ENCODE results near the gene G3BP2.
A peak's percentile ranks its signal among the peaks of the same experiment; 100 is the strongest.
"Not testable (repeated sequence)": the region's sequence is repeated elsewhere in the genome, so short reads cannot be mapped to it uniquely, and the experiment has no call there.

The G3BP2 gene

DNA sequence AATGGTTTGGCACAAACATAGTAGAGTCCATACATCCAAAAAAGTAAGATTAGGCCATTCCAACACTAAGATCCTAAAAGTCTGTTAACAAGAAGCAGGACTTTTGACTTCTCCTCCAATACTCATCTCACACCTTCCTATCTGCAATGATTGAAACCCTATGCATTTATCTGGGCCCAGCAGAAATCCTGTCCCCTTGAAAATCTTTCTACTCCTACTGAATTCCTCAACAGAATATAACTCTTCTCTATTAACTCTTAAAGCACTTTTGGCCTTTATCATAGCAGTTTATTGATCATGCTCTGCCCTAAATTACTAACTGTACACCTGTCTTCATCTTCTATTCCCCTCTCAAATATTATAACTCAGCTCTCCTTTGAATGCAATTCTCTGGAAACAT, 4.6 kb downstream of the G3BP2 start:
- H3K4me3 ChIP-seq (ENCODE audit: low read length, poor library complexity, severe bottlenecking), result peak overlapping the region; percentile 99
- H3K9ac ChIP-seq (ENCODE audit: low read depth, low read length, poor library complexity, severe bottlenecking), result peak overlapping the region; percentile 92
- peak overlapping the region; percentile 89 for H3K4me2 ChIP-seq (ENCODE audit: low read depth, low read length, poor library complexity, severe bottlenecking)
- no peak overlapping the region for H2AFZ ChIP-seq (ENCODE audit: low read length)
- H3K9me3 ChIP-seq (ENCODE audit: insufficient read depth, low read depth, low read length), result no peaks in the 10 kb centered on the region
- peaks cover 95% of the 10 kb centered on the region for H3K79me2 ChIP-seq (ENCODE audit: insufficient read depth, low read length)
- H3K9me2 ChIP-seq (replicated peaks; ENCODE audit: low read depth, low read length), result no peaks in the 10 kb centered on the region
- H3F3A ChIP-seq (ENCODE audit: low read depth), result no peaks in the 10 kb centered on the region; the same call in 1 of the 2 replicates
- no peak for TF ChIP-seq CTCF (conservative IDR thresholded peaks at IDR 0.05; ENCODE audit: low read length)
- TF ChIP-seq EZH2phosphoT487 (IDR thresholded peaks at IDR 0.05; ENCODE audit: borderline replicate concordance), result no peak
- H3K36me3 ChIP-seq (ENCODE audit: insufficient read depth, low read length), result no peaks in the 10 kb centered on the region
- peaks cover 6% of the 10 kb centered on the region for H3K27me3 ChIP-seq (ENCODE audit: insufficient read depth, low read length, poor library complexity, severe bottlenecking)
- peaks cover 93% of the 10 kb centered on the region for H4K20me1 ChIP-seq (ENCODE audit: insufficient read depth, low read length, poor library complexity, severe bottlenecking)
- H3K4me1 ChIP-seq (ENCODE audit: insufficient read depth, low read length, poor library complexity, severe bottlenecking), result peaks cover 59% of the 10 kb centered on the region

- Histone ChIP-seq H3K9ac (ENCODE audit: low read depth, low read length, poor library complexity, severe bottlenecking) (peak overlapping the region; percentile 92), H3K79me2 (ENCODE audit: insufficient read depth, low read length) (peaks cover 100% of the 10 kb centered on the region), H3K4me3 (ENCODE audit: low read length, poor library complexity, severe bottlenecking) (peak overlapping the region; percentile 99), H4K20me1 (ENCODE audit: insufficient read depth, low read length, poor library complexity, severe bottlenecking) (peaks cover 97% of the 10 kb centered on the region), H3K4me1 (ENCODE audit: insufficient read depth, low read length, poor library complexity, severe bottlenecking) (peaks cover 59% of the 10 kb centered on the region), H3K4me2 (ENCODE audit: low read depth, low read length, poor library complexity, severe bottlenecking) (peak overlapping the region; percentile 89)
- H3F3A ChIP-seq (ENCODE audit: low read depth); H3K9me2 ChIP-seq (replicated peaks; ENCODE audit: low read depth, low read length); H3K36me3 ChIP-seq (ENCODE audit: insufficient read depth, low read length); H3K9me3 ChIP-seq (ENCODE audit: insufficient read depth, low read depth, low read length); H2AFZ ChIP-seq (ENCODE audit: low read length); H3K27me3 ChIP-seq (ENCODE audit: insufficient read depth, low read length, poor library complexity, severe bottlenecking): not testable (repeated sequence)
Measured at GRCh38 chr4:75667636-75668035, 5.6 kb downstream of the G3BP2 start.

- Histone ChIP-seq H3K9me3 (ENCODE audit: insufficient read depth, low read depth, low read length) (no peaks in the 10 kb centered on the region), H3K9ac (ENCODE audit: low read depth, low read length, poor library complexity, severe bottlenecking) (peak overlapping the region; percentile 25), H3K4me2 (ENCODE audit: low read depth, low read length, poor library complexity, severe bottlenecking) (peak overlapping the region; percentile 89), H3K36me3 (ENCODE audit: insufficient read depth, low read length) (peaks cover 15% of the 10 kb centered on the region; the same call in 1 of the 2 replicates), H3K4me1 (ENCODE audit: insufficient read depth, low read length, poor library complexity, severe bottlenecking) (peaks cover 55% of the 10 kb centered on the region), H3K27me3 (ENCODE audit: insufficient read depth, low read length, poor library complexity, severe bottlenecking) (no peaks in the 10 kb centered on the region), H4K20me1 (ENCODE audit: insufficient read depth, low read length, poor library complexity, severe bottlenecking) (peaks cover 96% of the 10 kb centered on the region), H3K79me2 (ENCODE audit: insufficient read depth, low read length) (peaks cover 100% of the 10 kb centered on the region), H3K9me2 (replicated peaks; ENCODE audit: low read depth, low read length) (no peaks in the 10 kb centered on the region), H3K4me3 (ENCODE audit: low read length, poor library complexity, severe bottlenecking) (peak overlapping the region; percentile 99), H3F3A (ENCODE audit: low read depth) (no peaks in the 10 kb centered on the region), H2AFZ (ENCODE audit: low read length) (no peak overlapping the region)
- TF ChIP-seq EZH2phosphoT487 (IDR thresholded peaks at IDR 0.05; ENCODE audit: borderline replicate concordance) (no peak), CTCF (conservative IDR thresholded peaks at IDR 0.05; ENCODE audit: low read length) (no peak)
Measured at GRCh38 chr4:75666299-75666698, 6.9 kb downstream of the G3BP2 start.

DNA sequence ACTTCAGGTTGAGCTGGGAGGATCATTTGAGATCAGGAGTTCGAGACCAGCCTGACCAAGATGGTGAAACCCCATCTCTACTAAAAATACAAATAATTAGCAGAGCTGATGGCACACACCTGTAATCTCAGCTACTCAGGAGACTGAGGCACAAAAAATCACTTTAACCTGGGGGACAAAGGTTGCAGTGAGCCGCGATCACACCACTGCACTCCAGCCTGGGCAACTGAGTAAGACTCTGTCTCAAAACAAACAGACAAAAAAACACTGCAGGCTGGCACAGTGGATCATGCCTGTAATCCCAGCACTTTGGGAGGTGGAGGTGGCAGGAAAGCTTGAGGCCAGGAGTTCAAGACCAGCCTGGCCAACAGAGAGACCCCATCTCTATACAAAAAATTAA, 8.6 kb downstream of the G3BP2 start:
- Histone ChIP-seq H3K36me3 (ENCODE audit: insufficient read depth, low read length) (peaks cover 32% of the 10 kb centered on the region), H3K4me1 (ENCODE audit: insufficient read depth, low read length, poor library complexity, severe bottlenecking) (peaks cover 39% of the 10 kb centered on the region), H3K4me3 (ENCODE audit: low read length, poor library complexity, severe bottlenecking) (peak overlapping the region; percentile 99), H3K4me2 (ENCODE audit: low read depth, low read length, poor library complexity, severe bottlenecking) (peak overlapping the region; percentile 89), H3K79me2 (ENCODE audit: insufficient read depth, low read length) (peaks cover 100% of the 10 kb centered on the region), H4K20me1 (ENCODE audit: insufficient read depth, low read length, poor library complexity, severe bottlenecking) (peaks cover 96% of the 10 kb centered on the region)
- H3K9me2 ChIP-seq (replicated peaks; ENCODE audit: low read depth, low read length); H3K9me3 ChIP-seq (ENCODE audit: insufficient read depth, low read depth, low read length); H3F3A ChIP-seq (ENCODE audit: low read depth); H2AFZ ChIP-seq (ENCODE audit: low read length); H3K9ac ChIP-seq (ENCODE audit: low read depth, low read length, poor library complexity, severe bottlenecking); H3K27me3 ChIP-seq (ENCODE audit: insufficient read depth, low read length, poor library complexity, severe bottlenecking): not testable (repeated sequence)
